Sigmoid colon (tissue), 4 donors: ENCODE measurements around the gene MAGIX.

ENCODE experiments used
- EP300 ChIP-seq, 4 donors: sonication (generic); formaldehyde crosslinking; IDR thresholded peaks; one replicate each; pipeline ENCODE4 v1.6.1; 2017; ENCODE audit warnings: antibody characterized with exemption in 4 of 4
- POLR2A ChIP-seq, 2 donors: fragments of 450-650 bp; IDR thresholded peaks; one replicate each; pipeline ENCODE4 v1.6.1; 2016; ENCODE audit warnings: antibody characterized with exemption in 2 of 2, mild to moderate bottlenecking in 2 of 2, moderate library complexity in 2 of 2
- POLR2AphosphoS5 ChIP-seq, 4 donors: sonication (generic); formaldehyde crosslinking; IDR thresholded peaks; one replicate each; pipeline ENCODE4 v1.6.1; 2017; ENCODE audit warnings: antibody characterized with exemption in 4 of 4
- TF ChIP-seq, protein P1 (sequence below), 4 experiments: fragments of 450-650 bp in 3 of 4; fragments of 200-600 bp in 1 of 4; IDR thresholded peaks; one replicate each; pipeline ENCODE4 v1.5.1; 2016 to 2019; ENCODE audit warnings: antibody characterized with exemption in 4 of 4, mild to moderate bottlenecking in 3 of 4, moderate library complexity in 2 of 4

DNA sequence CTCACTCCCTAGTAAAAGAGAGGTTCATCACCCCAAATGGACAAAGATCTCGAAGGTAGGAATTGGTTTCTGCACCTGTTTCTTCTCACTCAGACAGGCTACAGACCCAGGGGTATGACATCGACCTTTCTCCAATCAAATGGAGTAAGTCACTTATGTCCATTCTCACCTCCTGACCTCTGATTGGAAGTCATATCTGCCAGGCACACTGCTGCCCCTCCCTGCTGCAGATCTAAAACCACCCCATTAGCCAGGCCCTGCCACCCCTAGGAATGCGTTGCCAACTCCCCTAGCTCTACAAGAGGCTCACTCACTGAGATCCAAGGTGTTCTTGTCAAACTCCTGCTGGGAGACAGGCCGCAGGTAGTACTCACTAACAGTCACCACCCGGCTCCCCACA lies 45.8 kb upstream of the MAGIX start:
- TF ChIP-seq, protein P1, sequence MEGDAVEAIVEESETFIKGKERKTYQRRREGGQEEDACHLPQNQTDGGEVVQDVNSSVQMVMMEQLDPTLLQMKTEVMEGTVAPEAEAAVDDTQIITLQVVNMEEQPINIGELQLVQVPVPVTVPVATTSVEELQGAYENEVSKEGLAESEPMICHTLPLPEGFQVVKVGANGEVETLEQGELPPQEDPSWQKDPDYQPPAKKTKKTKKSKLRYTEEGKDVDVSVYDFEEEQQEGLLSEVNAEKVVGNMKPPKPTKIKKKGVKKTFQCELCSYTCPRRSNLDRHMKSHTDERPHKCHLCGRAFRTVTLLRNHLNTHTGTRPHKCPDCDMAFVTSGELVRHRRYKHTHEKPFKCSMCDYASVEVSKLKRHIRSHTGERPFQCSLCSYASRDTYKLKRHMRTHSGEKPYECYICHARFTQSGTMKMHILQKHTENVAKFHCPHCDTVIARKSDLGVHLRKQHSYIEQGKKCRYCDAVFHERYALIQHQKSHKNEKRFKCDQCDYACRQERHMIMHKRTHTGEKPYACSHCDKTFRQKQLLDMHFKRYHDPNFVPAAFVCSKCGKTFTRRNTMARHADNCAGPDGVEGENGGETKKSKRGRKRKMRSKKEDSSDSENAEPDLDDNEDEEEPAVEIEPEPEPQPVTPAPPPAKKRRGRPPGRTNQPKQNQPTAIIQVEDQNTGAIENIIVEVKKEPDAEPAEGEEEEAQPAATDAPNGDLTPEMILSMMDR (IDR thresholded peaks at IDR 0.05) = no peak
- no peak for TF ChIP-seq EP300 (IDR thresholded peaks at IDR 0.05)
- TF ChIP-seq POLR2A (IDR thresholded peaks at IDR 0.05) = no peak
- TF ChIP-seq POLR2AphosphoS5 (IDR thresholded peaks at IDR 0.05) = no peak
